Right cardiac atrium (tissue), 5 donors: ENCODE data around the gene LRTM2. TPM values are rescaled to one million over a fixed set of nuclear protein-coding genes. Genes with fewer than 3 reads are reported as not detected.
A peak's percentile ranks its signal among the peaks of the same experiment; 100 is the strongest.

ENCODE experiments used
- ATAC-seq, 2 donors: fragments of 200-7000 bp; cut with Tn5 transposase; one replicate each; pipeline versions ENCODE4 v1.8.0 to v1.9.1; 2020; ENCODE audit warnings: moderate library complexity in 2 of 2, mild to moderate bottlenecking in 1 of 2
- DNase-seq, 3 donors: peaks; one replicate each; pipeline ENCODE4 v3.0.0-alpha.2; 2020
- H3K27ac ChIP-seq: one replicate; pipeline ENCODE4 v1.5.1; 2013; ENCODE audit warnings: mild to moderate bottlenecking, low read length, control low read depth, moderate library complexity
- H3K27me3 ChIP-seq: one replicate; pipeline ENCODE4 v1.6.1; 2013; ENCODE audit not compliant: control insufficient read depth, insufficient read depth
- H3K4me1 ChIP-seq: one replicate; pipeline ENCODE4 v1.6.1; 2013; ENCODE audit warnings: low read length; ENCODE audit not compliant: control insufficient read depth, insufficient read depth
- H3K4me3 ChIP-seq: one replicate; pipeline ENCODE4 v1.5.1; 2013; ENCODE audit warnings: low read length, control low read depth
- H3K9me3 ChIP-seq: one replicate; pipeline ENCODE4 v1.6.1; 2013; ENCODE audit warnings: low read length; ENCODE audit not compliant: control insufficient read depth
- WGBS: extraction: QIAGEN DNeasy Blood & Tissue Kit; methylation state at CpG from one replicate; pipeline ENCODE4 v1.1.7; 2013; 5-methylcytosine and 5-hydroxymethylcytosine counted together
- intact Hi-C, 4 donors: fragments of 100-400 bp; cut with DNase I; formaldehyde crosslinking; loops; one replicate each; pipeline versions ENCODE4 v1.11.0 to v1.14.0; 2022 to 2023
- polyA plus RNA-seq: library from polyadenylated mRNA; stranded (reverse); fragments of 200-250 nt; gene quantifications from one replicate; pipeline ENCODE4 v1.2.3, GENCODE V29; 2013
- total RNA-seq, 4 donors: library from RNA; stranded (reverse); fragmentation: NEBNext Ultra II Directional; extraction: Animal tissue kit (Norgen Biotek cat#: 25700); gene quantifications; one replicate each; pipeline ENCODE4 v1.2.1, GENCODE V29; 2021
- donor health status: healthy with polysubstance abuse.
- donor health status: DM: no; HTN: yes; CAD: no.
- donor health status: DM: no; HTN: no; CAD: no.
- donor health status: DM: no; HTN: yes; CAD: no; lungs with severe emphysema.
- donor health status: DM: yes; HTN: yes; CAD: no.

LRTM2 gene
- total and polyA plus RNA-seq, 5 donors, result not detected

- intact Hi-C loops, result no loop called here
- no peak for ATAC-seq
- DNase-seq, result no peak
- Histone ChIP-seq H3K4me1 (no peaks in the 10 kb centered on the region), H3K27me3 (no peaks in the 10 kb centered on the region), H3K9me3 (peaks cover 9% of the 10 kb centered on the region), H3K27ac (no peak overlapping the region), H3K4me3 (no peak overlapping the region)
- WGBS, result 73% methylated on average over 7 of the region's 7 CpGs
Observed at GRCh38 chr12:1859643-1860042, 39.3 kb downstream of the LRTM2 start.

- no peaks in the 10 kb centered on the region for H3K4me1 ChIP-seq
- H3K4me3 ChIP-seq, result no peak overlapping the region
- no peaks in the 10 kb centered on the region for H3K27me3 ChIP-seq
- intact Hi-C loops, result no loop called here
- H3K27ac ChIP-seq, result no peak overlapping the region
- ATAC-seq (no peak), DNase-seq (no peak)
- H3K9me3 ChIP-seq, result no peaks in the 10 kb centered on the region
Observed at GRCh38 chr12:1862973-1863372, 42.6 kb downstream of the LRTM2 start.

- H3K27ac ChIP-seq, result no peak overlapping the region
- WGBS, result 86% methylated on average over 16 of the region's 16 CpGs
- no peak for DNase-seq
- H3K9me3 ChIP-seq, result no peaks in the 10 kb centered on the region
- intact Hi-C loops, result no loop called here
- H3K4me1 ChIP-seq, result no peaks in the 10 kb centered on the region
- H3K27me3 ChIP-seq, result no peaks in the 10 kb centered on the region
- no peak for ATAC-seq
- H3K4me3 ChIP-seq, result no peak overlapping the region
Observed at GRCh38 chr12:1863823-1864222, 43.5 kb downstream of the LRTM2 start.

GRCh38 chr12:1864456-1864855 is 44.1 kb downstream of the LRTM2 start:
- intact Hi-C loops, result no loop called here
- no peak for ATAC-seq
- Histone ChIP-seq H3K4me1 (no peaks in the 10 kb centered on the region), H3K4me3 (no peak overlapping the region), H3K9me3 (peaks cover 3% of the 10 kb centered on the region), H3K27ac (no peak overlapping the region), H3K27me3 (no peaks in the 10 kb centered on the region)
- no peak for DNase-seq
- WGBS, result 45% methylated on average over 27 of the region's 27 CpGs

DNA sequence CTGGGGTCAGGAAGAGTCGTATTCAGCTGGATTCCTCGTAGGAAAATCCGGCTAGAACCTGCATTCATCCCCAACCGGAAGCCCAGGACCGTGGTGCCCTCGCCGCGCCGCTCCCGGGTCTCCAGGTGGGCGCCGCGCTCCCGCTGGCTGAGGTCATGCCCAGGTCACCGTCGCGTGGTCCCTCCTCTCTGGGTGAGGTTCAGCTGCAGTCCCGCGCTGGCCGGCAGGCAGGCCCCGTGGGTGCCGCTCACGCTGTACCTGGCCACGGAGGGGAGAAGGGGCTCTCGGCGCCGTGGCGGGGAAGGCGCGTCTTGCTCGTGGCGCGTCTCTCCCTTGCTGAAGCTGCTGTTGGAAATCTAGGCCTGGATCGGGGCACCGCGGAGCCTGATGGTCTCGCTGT is 44.5 kb downstream of the LRTM2 start:
- Histone ChIP-seq H3K27me3 (no peaks in the 10 kb centered on the region), H3K4me1 (no peaks in the 10 kb centered on the region), H3K27ac (no peak overlapping the region), H3K4me3 (no peak overlapping the region), H3K9me3 (peaks cover 3% of the 10 kb centered on the region)
- intact Hi-C loops, result no loop called here
- no peak for ATAC-seq
- DNase-seq, result no peak
- 39% methylated on average over 37 of the region's 37 CpGs for WGBS

GRCh38 chr12:1865284-1865866 is 45.0 kb downstream of the LRTM2 start:
- intact Hi-C loops, result no loop called here
- 83% methylated on average over 32 of the region's 32 CpGs for WGBS
- Histone ChIP-seq H3K27ac (no peak overlapping the region), H3K27me3 (no peaks in the 10 kb centered on the region), H3K4me3 (no peak overlapping the region), H3K9me3 (peaks cover 3% of the 10 kb centered on the region), H3K4me1 (no peaks in the 10 kb centered on the region)
- DNase-seq (no peak), ATAC-seq (no peak)

GRCh38 chr12:1869145-1869544 is 48.8 kb downstream of the LRTM2 start:
- no peak for ATAC-seq

GRCh38 chr12:1870086-1870485 is 49.7 kb downstream of the LRTM2 start:
- 68% methylated on average over 7 of the region's 7 CpGs for WGBS
- ATAC-seq, result no peak
- intact Hi-C loops, result no loop called here
- no peak for DNase-seq
- no peak overlapping the region for H3K4me3 ChIP-seq
- H3K9me3 ChIP-seq, result peaks cover 3% of the 10 kb centered on the region
- H3K27me3 ChIP-seq, result no peaks in the 10 kb centered on the region
- H3K27ac ChIP-seq, result no peak overlapping the region
- no peaks in the 10 kb centered on the region for H3K4me1 ChIP-seq

More at GRCh38 chr12:1869145-1869544, 48.8 kb downstream of the LRTM2 start:
- H3K27ac ChIP-seq, result no peak overlapping the region
- H3K27me3 ChIP-seq, result no peaks in the 10 kb centered on the region
- no peak for DNase-seq
- no peak overlapping the region for H3K4me3 ChIP-seq
- intact Hi-C loops, result no loop called here
- 91% methylated on average over 10 of the region's 10 CpGs for WGBS
- H3K4me1 ChIP-seq, result no peaks in the 10 kb centered on the region
- H3K9me3 ChIP-seq, result peaks cover 3% of the 10 kb centered on the region

GRCh38 chr12:1870998-1871917 is 50.9 kb downstream of the LRTM2 start:
- ATAC-seq, result no peak
- intact Hi-C loops, result no loop called here
- WGBS, result 87% methylated on average over 24 of the region's 24 CpGs
- Histone ChIP-seq H3K4me3 (no peak overlapping the region), H3K4me1 (no peaks in the 10 kb centered on the region), H3K9me3 (peaks cover 3% of the 10 kb centered on the region), H3K27me3 (no peaks in the 10 kb centered on the region), H3K27ac (no peak overlapping the region)
- peak in 1 of 3 donors; percentile 8 for DNase-seq

GRCh38 chr12:1872001-1872400 is 51.6 kb downstream of the LRTM2 start:
- Histone ChIP-seq H3K9me3 (peaks cover 3% of the 10 kb centered on the region), H3K4me1 (no peaks in the 10 kb centered on the region), H3K27ac (no peak overlapping the region), H3K4me3 (no peak overlapping the region), H3K27me3 (no peaks in the 10 kb centered on the region)
- DNase-seq (no peak), ATAC-seq (no peak)
- intact Hi-C loops, result no loop called here
- 84% methylated on average over 6 of the region's 6 CpGs for WGBS

DNA sequence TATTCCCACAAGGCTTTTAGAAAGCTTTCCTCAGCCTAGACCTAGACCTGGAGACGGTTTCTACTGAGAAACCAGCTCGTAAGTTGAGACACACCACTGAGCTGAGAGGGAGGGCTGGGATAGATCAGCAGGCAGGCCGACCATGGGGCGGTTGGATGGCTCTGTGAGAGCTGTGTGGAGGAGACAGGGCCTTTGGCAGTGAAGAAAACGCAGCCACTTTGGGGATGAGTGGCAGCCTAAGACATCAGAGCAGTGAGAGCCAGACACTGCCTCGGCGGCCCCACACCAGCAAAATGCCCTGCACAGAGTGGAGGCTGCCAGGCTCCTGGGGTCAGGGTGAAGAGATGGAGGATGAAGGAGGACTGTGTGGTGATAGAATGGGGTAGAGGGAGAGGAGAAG is 52.1 kb downstream of the LRTM2 start:
- peak in 1 of 3 donors; percentile 17 for DNase-seq
- Histone ChIP-seq H3K27me3 (no peaks in the 10 kb centered on the region), H3K4me3 (no peak overlapping the region), H3K9me3 (peaks cover 3% of the 10 kb centered on the region), H3K4me1 (no peaks in the 10 kb centered on the region), H3K27ac (no peak overlapping the region)
- intact Hi-C loops, result no loop called here
- WGBS, result 86% methylated on average over 7 of the region's 7 CpGs
- no peak for ATAC-seq
